Osteoblast (primary cell): ENCODE measurements around the gene ITIH4. TPM values are rescaled to one million over a fixed set of nuclear protein-coding genes. Genes with fewer than 3 reads are reported as not detected.
A peak's percentile ranks its signal among the peaks of the same experiment; 100 is the strongest.

ENCODE experiments used
- DNase-seq: peaks from one replicate; pipeline ENCODE4 v3.0.0; 2011; ENCODE audit warnings: low spot score, mixed read lengths; ENCODE audit not compliant: insufficient read length; ENCODE audit errors: missing footprints
- H2AFZ ChIP-seq: 2 replicates; pipeline ENCODE4 v1.6.0; 2011; ENCODE audit warnings: mild to moderate bottlenecking, low read length
- H3K27ac ChIP-seq: 2 replicates; pipeline ENCODE4 v1.5.1; 2011; ENCODE audit warnings: mild to moderate bottlenecking, low read depth, low read length, moderate library complexity
- H3K27me3 ChIP-seq: 2 replicates; pipeline ENCODE4 v1.6.0; 2012; ENCODE audit warnings: mild to moderate bottlenecking, control low read depth, inconsistent platforms, low read length, moderate library complexity; ENCODE audit not compliant: insufficient read depth
- H3K36me3 ChIP-seq: 2 replicates; pipeline ENCODE4 v1.5.1; 2011; ENCODE audit warnings: mild to moderate bottlenecking, low read length, control low read depth, moderate library complexity; ENCODE audit not compliant: insufficient read depth
- H3K4me1 ChIP-seq: 2 replicates; pipeline ENCODE4 v1.5.1; 2011; ENCODE audit warnings: mild to moderate bottlenecking, low read length, control low read depth, moderate library complexity; ENCODE audit not compliant: insufficient read depth
- H3K4me2 ChIP-seq: 2 replicates; pipeline ENCODE4 v1.6.0; 2011; ENCODE audit warnings: mild to moderate bottlenecking, low read length; ENCODE audit not compliant: insufficient read depth
- H3K4me3 ChIP-seq: fragments of 200-600 bp; sonication (generic); 3 replicates; pipeline ENCODE4 v1.5.1; 2012; ENCODE audit warnings: mild to moderate bottlenecking, low read length, inconsistent platforms; ENCODE audit not compliant: insufficient read depth
- H3K79me2 ChIP-seq: 2 replicates; pipeline ENCODE4 v1.6.0; 2012; ENCODE audit warnings: mild to moderate bottlenecking, low read length, control low read depth, inconsistent platforms; ENCODE audit not compliant: insufficient read depth
- H3K9me3 ChIP-seq: 2 replicates; pipeline ENCODE4 v1.5.1; 2011; ENCODE audit warnings: low read depth, low read length, control low read depth
- H4K20me1 ChIP-seq: 2 replicates; pipeline ENCODE4 v1.6.0; 2012; ENCODE audit warnings: mild to moderate bottlenecking, low read length, control low read depth; ENCODE audit not compliant: insufficient read depth
- total RNA-seq: library from RNA; depleted of rRNA; stranded (reverse); fragments of >200 nt; gene quantifications from 2 replicates; pipeline ENCODE4 v1.2.3, GENCODE V29; 2012
- TF ChIP-seq, protein P1 (sequence below): IDR thresholded peaks from 2 replicates; pipeline ENCODE4 v1.5.1; 2011; ENCODE audit warnings: mild to moderate bottlenecking, low read depth, low read length, moderate library complexity; ENCODE audit errors: extremely low read depth

The ITIH4 gene
- total RNA-seq, 1 donor: 2.5 TPM

DNA sequence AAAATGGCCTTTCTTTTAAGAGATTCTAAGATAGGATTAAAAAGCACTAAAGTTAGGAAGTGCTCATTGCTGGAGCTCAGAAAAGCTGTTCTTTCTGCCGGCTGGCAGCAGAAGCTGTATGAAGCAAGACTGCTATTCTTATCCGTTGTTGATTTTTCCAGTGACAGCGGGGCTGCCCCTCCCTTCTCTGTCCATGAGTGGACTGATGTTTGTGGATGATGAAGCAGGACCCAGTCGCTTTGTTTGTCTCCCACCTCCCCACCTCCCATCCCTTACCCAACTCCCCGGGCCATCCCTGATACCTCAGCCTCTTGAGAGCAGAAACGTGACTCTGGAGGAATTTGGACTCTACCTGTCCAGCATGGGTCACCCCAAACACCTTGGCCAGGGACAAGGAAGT lies 14.7 kb upstream of the ITIH4 start:
- H3K9me3 ChIP-seq: no peaks in the 10 kb centered on the region
- no peaks in the 10 kb centered on the region for H3K27me3 ChIP-seq
- H3K4me3 ChIP-seq: no peak overlapping the region
- DNase-seq: peak; percentile 85
- TF ChIP-seq, protein P1, sequence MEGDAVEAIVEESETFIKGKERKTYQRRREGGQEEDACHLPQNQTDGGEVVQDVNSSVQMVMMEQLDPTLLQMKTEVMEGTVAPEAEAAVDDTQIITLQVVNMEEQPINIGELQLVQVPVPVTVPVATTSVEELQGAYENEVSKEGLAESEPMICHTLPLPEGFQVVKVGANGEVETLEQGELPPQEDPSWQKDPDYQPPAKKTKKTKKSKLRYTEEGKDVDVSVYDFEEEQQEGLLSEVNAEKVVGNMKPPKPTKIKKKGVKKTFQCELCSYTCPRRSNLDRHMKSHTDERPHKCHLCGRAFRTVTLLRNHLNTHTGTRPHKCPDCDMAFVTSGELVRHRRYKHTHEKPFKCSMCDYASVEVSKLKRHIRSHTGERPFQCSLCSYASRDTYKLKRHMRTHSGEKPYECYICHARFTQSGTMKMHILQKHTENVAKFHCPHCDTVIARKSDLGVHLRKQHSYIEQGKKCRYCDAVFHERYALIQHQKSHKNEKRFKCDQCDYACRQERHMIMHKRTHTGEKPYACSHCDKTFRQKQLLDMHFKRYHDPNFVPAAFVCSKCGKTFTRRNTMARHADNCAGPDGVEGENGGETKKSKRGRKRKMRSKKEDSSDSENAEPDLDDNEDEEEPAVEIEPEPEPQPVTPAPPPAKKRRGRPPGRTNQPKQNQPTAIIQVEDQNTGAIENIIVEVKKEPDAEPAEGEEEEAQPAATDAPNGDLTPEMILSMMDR: no peak
- H3K36me3 ChIP-seq: peaks cover 10% of the 10 kb centered on the region
- peaks cover 8% of the 10 kb centered on the region for H3K4me1 ChIP-seq
- H4K20me1 ChIP-seq: peaks cover 6% of the 10 kb centered on the region
- no peak overlapping the region for H3K4me2 ChIP-seq
- H2AFZ ChIP-seq: no peak overlapping the region
- no peaks in the 10 kb centered on the region for H3K79me2 ChIP-seq
- no peak overlapping the region for H3K27ac ChIP-seq

DNA sequence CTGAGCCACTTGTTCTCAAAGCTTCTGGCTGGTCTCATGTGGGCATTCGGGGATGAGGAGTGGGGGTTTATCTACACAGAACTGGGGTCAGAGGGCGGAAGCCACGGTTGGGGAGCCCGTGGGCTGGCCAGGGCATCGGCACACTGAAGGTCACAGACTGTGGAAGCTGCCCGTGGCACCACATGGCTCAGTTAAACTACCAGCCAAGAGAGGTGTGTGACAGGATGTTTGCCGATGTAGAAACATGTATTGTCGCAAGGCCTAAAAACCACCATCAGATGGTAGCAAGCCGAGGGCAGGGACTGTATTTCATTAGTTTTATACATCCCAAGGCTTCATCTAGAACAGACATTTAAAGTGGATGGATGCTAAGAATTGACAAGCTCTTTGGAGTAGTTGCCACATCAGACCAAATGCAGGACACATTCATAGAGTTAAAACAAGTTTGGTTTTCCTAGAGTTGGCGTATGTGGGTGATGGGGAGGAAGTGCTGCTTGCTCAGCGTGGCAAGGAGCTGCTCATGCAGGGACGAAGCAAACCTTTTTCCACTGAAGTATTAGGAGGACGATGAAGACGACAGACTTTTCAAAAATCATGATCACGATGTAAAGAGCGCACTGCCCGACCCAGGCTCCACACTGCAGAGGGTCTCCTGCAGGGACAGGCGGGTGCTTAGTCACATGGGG lies 14.0 kb upstream of the ITIH4 start:
- Histone ChIP-seq H3K27ac (no peak overlapping the region), H3K4me3 (no peak overlapping the region), H3K9me3 (no peaks in the 10 kb centered on the region), H2AFZ (no peak overlapping the region), H3K79me2 (no peaks in the 10 kb centered on the region), H3K4me1 (peaks cover 8% of the 10 kb centered on the region), H3K4me2 (no peak overlapping the region), H3K27me3 (no peaks in the 10 kb centered on the region), H4K20me1 (peaks cover 6% of the 10 kb centered on the region), H3K36me3 (peaks cover 10% of the 10 kb centered on the region)
- no peak for DNase-seq
- TF ChIP-seq, protein P1: no peak

DNA sequence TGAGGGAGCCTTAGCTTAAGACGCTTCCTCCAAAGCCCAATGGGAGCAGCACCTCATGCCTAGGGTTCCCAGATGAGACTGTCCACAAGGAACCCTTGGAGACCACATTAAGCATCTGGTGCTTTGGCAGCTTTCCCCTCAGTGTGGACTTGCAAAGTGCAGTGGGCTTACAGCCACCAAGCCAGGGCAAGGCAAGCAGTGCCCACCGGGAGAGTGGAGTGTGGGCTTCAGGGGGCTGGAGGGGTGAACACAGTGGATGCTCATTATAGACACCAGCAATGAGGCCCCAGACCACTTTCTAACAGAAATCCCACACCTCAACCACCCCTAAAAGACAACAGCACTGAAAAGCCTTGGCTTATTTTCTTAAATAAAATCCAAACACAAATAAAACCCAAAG lies 13.4 kb upstream of the ITIH4 start:
- Histone ChIP-seq H3K27ac (no peak overlapping the region), H3K9me3 (no peaks in the 10 kb centered on the region), H3K4me2 (no peak overlapping the region), H2AFZ (no peak overlapping the region), H3K4me3 (no peak overlapping the region), H3K36me3 (peaks cover 13% of the 10 kb centered on the region), H3K27me3 (no peaks in the 10 kb centered on the region), H3K79me2 (no peaks in the 10 kb centered on the region), H4K20me1 (peaks cover 6% of the 10 kb centered on the region), H3K4me1 (peaks cover 6% of the 10 kb centered on the region)
- DNase-seq: peak; percentile 47
- TF ChIP-seq, protein P1: no peak

DNA sequence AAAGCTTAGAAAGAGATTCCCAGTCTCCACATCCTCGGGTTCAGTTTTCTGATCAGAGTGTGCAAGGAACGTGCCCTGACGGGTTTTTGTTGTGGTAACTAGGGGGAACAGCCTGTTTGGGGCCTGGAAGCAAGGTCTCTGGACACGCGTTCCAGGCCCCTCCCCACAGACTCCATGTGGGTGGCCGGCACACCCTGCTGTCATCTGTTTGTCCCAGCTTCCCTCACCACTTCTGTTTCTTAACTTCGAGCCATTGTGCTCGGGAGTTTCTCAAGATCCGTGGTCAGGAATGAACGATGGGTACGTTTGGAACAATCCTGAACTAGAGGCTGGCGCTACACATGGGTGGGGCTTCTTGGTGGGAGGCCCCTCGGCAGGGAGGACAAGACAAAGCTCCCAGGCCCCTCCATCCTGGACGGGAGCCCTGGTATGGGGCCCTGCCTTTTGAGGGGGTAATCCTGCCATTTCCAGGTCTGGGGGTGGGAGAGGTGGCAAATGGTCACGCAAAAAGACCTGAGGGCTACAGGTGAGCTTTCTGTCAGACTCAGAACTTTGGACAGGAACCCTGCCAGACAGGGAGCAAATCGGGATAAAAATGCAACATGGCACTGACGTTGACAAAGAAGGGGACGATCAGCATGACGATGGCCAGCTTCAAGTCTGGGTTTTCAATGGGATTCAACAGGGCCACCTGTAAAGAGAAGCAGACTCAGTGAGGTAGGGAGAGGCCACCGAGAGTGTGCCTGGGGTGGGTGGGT lies 12.8 kb upstream of the ITIH4 start:
- peaks cover 4% of the 10 kb centered on the region for H3K4me1 ChIP-seq
- H3K4me2 ChIP-seq: no peak overlapping the region
- H3K36me3 ChIP-seq: peaks cover 13% of the 10 kb centered on the region
- H3K79me2 ChIP-seq: no peaks in the 10 kb centered on the region
- H3K9me3 ChIP-seq: no peaks in the 10 kb centered on the region
- no peak overlapping the region for H3K27ac ChIP-seq
- TF ChIP-seq, protein P1: no peak
- peak; percentile 18 for DNase-seq
- peaks cover 3% of the 10 kb centered on the region for H4K20me1 ChIP-seq
- no peaks in the 10 kb centered on the region for H3K27me3 ChIP-seq
- H2AFZ ChIP-seq: no peak overlapping the region
- no peak overlapping the region for H3K4me3 ChIP-seq
